ENCODE results near the gene SLC38A3.

SLC38A3 gene

DNA sequence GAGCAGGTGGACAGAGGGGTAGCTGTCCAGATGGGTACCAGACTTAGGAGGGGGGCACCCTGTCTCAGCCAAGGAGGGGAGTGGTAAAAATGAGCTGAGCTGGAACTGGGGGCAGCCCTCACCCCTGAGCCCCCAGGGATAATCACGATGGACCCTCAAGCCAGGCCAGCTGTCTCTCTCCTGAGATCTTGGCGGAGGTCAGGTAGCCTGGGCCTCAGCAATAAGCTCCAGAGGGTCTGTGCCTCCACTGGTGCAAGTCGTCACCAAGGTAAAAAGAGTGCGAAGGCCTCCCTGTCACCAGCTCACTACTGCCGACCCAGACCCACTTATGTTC lies 5.1 kb downstream of the SLC38A3 start:
- no peak for TF ChIP-seq CTCF (IDR thresholded peaks at IDR 0.05)

GRCh38 chr3:50210510-50211367 lies 5.7 kb downstream of the SLC38A3 start:
- TF ChIP-seq CTCF (IDR thresholded peaks at IDR 0.05): no peak

DNA sequence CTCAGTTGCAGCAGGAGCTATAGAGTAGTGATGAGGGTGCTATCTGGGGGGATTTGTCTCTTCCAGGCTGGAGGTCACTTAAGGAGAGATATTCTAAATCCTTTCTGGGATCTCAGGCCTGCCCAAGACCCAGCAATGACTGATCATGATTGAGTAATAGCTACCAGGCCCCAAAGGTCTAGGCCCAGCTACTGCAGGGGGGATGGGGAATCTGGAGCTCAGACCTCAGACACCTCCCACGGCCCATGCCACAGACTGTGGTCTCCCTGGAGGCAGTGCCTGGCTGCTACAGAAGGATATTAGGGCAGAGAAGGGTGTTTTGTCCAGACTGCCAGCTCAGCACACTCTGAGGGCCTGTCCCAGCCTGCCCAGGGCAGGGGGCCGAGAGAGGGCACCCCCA lies 6.9 kb downstream of the SLC38A3 start:
- no peak for TF ChIP-seq CTCF (IDR thresholded peaks at IDR 0.05)

- no peak for TF ChIP-seq CTCF (IDR thresholded peaks at IDR 0.05)
These were observed 7.4 kb downstream of the SLC38A3 start for GRCh38 chr3:50212502-50212901.

GRCh38 chr3:50212971-50213370 lies 7.9 kb downstream of the SLC38A3 start:
- TF ChIP-seq CTCF (IDR thresholded peaks at IDR 0.05): no peak

GRCh38 chr3:50213373-50213772 lies 8.3 kb downstream of the SLC38A3 start:
- TF ChIP-seq CTCF (IDR thresholded peaks at IDR 0.05): no peak

DNA sequence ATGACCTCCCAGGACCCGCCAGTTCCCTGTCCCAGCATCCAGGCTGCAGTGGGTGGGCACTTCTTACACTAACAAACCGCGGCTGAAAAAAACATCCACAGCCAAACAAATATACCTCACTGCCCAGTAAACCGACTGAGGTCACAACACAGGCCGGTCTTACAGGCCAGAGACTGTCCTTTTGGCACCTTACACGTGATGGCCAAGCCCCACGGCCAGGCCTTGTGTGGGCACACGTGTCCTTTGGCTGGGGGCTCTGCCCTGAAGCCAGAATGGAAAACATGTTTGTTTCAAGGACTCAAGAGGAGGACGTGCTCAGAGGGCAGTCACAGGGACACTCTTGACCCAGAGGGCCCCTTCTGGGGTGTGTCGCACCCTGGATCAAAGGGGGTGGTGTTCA lies 9.8 kb downstream of the SLC38A3 start:
- TF ChIP-seq CTCF (IDR thresholded peaks at IDR 0.05): no peak

GRCh38 chr3:50215529-50215928 lies 10.5 kb downstream of the SLC38A3 start:
- no peak for TF ChIP-seq CTCF (IDR thresholded peaks at IDR 0.05)

Measured in LNCAP (cell line).